HG03442 (cell line): ENCODE results near the gene SRSF6.
"Not testable (repeated sequence)": the region's sequence is repeated elsewhere in the genome, so short reads cannot be mapped to it uniquely, and the experiment has no call there.

Source experiments
- ATAC-seq: cut with Tn5 transposase; IDR thresholded peaks from one replicate; pipeline ENCODE4 v1.9.1; 2021; ENCODE audit warnings: mild to moderate bottlenecking, moderate library complexity; ENCODE audit not compliant: unreplicated experiment

SRSF6 gene

DNA sequence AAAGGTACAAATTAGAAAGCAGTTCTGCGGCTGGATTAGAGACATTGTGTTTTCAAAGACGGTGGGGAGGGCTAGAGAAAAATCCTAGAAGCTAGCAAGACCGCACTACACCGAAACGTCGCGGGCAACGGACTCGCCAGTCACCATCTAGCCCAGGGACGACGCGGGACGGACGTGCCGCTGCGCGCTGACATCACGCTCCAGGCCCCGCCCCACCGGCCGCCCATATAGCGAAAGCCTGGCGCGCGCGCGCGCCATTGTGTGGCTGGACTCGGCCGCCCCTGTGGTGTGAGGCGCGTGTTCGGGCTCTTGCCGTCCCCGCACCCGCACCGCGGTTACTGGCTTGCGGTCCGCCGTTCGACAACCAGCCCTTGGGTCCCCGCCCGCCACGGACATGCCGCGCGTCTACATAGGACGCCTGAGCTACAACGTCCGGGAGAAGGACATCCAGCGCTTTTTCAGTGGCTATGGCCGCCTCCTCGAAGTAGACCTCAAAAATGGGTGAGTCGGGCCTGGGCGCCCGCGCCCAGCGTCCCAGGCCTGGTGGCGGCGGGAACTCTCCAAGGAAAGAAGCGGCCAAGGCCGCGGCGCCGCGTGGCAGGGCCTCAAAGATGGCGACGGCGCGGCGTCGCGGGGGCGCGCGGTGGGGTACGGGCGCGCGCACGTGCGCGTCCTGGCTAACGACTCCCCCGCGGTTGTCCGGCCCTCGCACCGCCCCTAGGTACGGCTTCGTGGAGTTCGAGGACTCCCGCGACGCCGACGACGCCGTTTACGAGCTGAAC is at the start of gene SRSF6:
SRSF6 (plus strand) TSS at position 257 of the 782 bp plus-strand sequence; CDS start at position 395, 138 bp downstream.
- peak; percentile 78 for ATAC-seq

DNA sequence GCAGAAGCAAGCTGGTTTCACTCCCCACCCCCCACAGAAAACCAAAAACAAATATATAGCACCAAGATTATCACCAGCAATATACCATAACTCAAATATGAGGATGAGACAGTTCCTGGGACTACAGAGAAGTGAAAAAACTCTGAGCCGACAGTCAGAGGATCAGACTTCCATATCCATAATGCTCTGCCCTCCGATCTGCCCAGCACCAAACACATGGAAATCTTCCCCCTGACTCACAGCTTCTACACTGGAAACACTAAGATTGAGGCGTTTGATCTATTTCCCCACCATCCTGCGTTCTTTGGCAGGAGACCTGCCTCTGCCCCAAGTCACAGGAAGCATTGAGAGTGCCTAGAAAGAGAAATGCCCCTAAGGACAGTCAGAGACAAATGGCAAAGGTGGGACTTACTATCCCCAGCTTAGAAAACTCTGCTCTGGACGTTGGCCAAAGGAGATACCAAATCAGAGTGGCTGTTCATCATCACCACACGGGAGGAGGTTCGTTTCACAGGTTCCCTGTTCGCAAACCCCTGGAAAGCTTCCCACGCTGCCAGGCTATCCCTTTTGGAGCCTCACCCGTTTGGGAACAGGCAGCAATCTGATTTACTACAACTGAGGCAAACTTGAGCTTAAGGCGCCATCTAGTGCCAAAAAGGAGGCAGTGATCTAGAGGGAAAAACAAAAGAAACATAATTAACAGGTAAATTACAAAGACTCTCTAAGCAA is 48.7 kb upstream of the SRSF6 start:
- no peak for ATAC-seq

DNA sequence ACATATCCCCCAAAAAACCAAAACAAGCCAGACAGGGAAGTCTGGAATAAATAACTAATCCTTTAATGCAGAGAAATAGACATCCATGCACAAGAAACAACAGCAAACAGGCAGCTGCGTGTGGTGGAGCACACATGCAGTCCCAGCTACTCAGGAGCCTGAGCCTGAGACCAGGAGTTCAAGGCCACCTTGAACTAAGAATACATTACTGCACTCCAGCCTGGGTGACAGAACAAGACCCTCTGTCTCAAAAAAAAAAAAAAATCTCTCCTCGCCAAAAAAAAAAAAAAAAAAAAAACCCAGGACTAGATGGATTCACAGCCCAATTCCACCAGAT is 48.2 kb upstream of the SRSF6 start:
- ATAC-seq = no peak

DNA sequence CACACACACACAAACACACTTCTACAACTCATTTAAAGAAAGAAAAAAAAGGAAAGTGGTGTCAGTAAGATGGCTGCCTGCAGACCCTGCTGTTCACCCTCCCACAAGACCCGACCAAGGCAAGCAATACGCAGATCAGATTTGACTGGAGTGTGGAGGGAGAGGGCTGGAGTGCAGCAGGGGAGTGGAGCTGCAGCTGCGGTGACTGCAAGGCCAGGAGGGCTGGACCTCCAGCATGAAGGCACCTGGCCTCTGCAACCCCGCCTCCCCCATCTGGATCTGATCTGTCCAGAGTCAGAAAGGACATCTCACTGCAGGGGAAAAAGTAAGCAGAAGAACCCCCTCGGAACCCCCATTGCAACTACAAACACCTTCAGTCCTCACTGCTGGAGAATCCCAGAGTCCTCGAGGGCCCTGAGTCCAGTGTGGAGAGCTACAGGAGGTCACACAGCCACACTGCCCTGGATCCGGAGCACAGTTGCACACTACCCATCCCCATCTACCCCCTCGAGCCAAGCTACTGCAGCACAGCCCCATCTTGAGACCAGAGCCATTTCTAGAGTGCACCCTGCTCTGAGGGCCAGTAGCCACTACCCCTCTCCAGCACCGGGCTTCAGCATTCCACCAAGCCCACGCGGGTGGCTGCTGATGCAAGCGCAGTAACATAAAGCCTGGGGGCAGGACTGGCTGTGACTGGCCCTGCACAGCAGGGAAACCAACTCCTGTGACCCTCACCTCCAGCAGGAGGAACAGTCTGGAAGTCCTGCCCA is 41.9 kb upstream of the SRSF6 start:
- ATAC-seq = no peak

DNA sequence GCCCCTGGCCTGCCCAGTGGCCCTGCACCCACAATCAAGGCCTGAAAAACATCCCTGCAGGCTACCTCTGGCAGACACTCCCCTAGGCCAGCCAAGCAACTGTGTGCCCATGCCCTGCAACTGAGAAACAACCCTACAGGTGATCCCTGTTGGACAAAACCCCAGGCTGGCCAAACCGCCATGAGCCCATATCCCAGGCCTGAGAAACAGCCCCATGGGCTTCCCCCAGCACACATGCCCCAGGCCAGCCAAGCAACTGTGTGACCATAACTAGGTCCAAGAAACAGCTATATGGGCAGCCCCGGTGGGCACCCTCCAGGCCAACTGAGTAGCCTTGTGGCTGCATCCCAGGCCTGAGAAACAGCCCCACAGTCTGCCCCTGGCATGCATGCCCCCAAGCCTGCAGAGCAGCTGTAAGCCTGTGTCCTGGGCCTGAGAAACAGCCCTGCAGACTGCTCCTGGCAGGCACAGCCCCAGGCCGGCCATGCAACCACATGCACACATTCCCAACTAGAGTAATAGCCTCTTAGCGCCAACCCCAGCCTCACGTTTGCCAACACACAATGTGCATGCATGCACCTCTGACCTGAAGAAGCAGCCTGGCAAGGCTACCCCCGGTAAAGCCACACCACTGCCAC is 41.0 kb upstream of the SRSF6 start:
- no peak for ATAC-seq

DNA sequence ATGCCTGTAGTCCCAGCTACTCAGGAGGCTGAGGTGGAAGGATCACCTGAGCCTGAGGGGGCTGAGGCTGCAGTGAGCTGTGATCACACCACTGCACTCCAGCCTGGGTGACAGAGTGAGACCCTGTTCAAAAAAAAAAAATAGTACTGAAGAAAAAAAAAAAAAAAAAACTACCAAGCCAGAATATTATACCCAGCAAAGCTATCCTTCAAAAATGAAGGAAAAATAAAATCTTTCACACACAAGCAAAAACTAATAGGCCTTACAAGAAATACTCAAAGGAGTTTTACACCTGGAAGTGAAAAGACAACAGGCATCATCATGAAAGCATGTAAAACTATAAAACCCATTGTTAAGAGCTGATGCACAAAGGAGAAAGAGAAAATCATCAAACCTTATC is 37.5 kb upstream of the SRSF6 start:
- no peak for ATAC-seq

DNA sequence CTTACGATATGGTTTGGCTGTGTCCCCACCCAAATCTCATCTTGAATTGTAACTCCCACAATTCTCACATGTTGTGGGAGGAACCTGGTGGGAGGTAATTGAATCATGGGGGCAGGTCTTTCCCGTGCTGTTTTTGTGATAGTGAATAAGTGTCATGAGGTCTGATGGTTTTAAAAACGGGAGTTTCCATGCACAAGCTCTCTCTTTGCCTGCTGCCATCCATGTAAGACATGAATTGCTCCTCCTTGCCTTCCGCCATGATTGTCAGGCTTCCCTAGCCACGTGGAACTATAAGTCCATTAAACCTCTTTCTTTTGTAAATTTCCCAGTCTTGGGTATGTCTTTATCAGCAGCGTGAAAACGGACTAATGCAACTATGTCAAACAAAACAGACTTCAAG is 36.8 kb upstream of the SRSF6 start:
- ATAC-seq = not testable (repeated sequence)

DNA sequence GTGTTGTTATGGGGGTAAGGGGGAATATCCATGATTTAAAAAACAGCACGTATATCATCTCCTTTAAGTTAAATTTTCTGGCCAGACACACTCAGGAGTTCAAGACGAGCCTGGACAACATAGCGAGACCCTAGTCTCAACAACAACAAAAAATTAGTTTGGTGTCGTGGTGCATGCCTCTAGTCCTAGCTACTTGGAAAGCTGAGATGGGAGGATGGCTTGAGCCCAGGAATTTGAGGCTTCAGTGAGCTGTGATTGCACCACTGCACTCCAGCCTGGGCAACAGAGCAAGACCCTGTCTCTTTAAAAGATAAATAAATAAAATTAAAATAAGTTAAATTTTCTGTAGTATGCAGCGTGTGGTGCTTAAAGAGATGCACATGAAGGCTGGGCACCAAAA is 31.5 kb upstream of the SRSF6 start:
- ATAC-seq = no peak

DNA sequence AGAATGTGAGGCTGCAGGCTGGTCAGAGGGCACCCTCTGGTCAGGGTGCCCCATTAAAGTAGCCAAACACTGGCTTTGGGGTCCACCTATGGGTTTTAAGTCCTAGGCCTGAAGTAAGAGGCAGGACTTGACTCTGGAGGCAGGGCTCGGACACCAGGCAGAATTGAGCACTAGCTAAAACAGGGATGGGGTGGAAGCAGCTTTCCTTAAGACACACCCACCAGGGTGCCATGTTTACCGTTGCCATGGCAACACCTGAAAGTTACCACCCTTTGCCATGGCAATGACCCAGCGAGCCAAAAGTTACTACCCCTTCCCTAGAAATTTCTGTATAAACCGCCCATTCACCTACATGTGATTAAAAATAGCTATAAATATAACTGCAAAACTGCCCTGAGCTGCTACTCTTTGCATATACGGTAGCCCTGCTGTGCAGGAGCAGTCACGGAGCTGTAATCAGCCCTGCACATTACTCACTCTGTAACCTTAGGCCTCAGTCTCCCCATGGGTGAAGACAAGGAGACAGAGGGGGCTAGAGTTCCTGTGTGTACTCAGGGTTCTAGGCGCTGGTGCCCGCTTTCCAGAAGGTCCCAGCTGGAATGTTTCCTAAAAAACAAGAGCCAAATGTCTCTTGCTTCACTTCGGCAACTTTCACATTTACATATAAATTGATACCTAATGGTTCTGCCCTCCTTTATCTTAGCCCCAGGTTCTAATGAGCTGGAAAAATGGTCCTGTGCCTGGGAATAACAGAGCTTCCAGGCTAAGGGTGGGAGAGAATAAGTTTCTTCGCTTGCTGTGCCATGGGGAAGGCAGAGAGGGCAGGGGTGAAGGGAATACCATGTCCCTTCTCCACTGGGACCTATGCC is 27.2 kb upstream of the SRSF6 start:
- no peak for ATAC-seq

DNA sequence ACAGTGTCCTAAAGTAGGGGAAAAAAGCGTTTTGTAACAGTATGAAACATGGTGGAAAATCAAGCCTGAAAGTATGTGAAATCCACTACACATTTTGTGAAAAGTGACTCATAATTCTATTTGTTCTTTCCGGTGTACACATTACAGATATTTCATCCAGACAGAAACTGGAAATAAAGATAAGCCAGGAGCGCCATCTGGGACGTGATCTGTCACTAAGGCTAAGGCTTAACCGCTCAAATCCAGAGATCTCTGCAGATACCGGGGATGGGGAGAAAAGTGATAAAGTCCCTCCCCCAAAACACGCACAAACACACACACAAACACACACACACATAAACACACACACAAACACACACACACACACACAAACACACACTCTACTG is 26.6 kb upstream of the SRSF6 start:
- ATAC-seq = no peak

DNA sequence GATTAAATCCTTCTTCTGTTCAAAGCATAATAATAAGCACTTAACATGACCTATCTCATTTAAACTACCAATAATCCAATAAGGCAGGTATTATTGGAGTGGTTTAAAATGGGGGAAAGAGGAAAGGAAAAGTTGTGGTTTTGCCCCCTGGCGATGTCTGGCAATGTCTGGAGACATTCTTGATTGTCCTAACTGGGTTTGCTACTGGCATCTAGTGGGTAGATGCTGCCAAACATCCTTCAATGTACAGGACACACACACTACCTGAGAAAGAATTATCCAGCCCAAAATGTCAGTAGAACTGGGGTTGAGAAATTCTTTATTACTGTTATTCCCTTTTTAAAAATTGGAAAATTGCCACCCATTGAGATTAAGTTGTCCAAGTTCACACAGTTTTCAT is 25.2 kb upstream of the SRSF6 start:
- no peak for ATAC-seq

DNA sequence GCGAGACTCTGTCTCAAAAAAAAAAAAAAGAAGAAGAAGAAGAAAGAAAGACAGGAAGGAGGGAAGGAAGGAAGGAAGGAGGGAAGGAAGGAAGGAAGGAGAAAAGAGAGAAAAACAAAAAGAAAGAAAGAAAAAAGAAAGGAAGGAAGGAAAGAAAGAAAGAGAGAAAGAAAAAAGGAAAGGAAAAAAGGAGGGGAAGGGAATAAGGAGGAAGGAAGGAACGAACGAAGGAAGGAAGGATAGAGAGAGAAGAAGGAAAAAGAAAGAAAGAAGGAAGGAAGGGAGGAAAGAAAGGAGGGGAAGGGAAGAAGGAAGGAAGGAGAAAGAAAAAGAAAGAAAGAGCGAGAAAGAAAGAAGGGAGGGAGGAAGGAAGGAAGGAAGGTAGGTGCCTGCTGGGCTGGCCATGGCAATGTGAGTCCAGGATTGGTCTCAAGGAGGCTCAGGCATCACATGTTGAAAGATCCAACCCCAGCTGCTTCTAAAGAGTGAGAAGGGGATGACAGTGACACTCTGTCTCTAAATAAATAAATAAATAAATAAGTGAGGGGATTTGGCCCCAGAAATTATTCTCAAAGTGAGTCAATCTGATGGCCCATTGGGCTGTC is 24.3 kb upstream of the SRSF6 start:
- no peak for ATAC-seq

DNA sequence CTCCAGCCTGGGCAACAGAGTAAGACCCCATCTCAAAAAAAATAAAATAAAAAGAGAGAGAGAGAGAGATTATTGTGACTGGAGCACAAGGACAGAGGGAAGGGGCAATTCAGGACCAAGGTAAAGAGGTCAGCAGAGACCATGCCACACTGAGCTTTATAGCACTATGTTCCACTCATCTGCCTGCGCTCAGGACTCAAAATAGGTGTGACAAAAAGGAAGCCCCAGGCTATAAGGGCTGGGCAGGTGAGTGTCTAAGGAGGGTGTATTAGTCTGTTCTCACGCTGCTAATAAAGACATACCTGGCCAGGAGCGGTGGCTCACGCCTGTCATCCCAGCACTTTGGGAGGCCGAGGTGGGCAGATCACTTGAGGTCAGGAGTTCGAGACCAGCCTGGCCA is 23.1 kb upstream of the SRSF6 start:
- ATAC-seq = no peak

DNA sequence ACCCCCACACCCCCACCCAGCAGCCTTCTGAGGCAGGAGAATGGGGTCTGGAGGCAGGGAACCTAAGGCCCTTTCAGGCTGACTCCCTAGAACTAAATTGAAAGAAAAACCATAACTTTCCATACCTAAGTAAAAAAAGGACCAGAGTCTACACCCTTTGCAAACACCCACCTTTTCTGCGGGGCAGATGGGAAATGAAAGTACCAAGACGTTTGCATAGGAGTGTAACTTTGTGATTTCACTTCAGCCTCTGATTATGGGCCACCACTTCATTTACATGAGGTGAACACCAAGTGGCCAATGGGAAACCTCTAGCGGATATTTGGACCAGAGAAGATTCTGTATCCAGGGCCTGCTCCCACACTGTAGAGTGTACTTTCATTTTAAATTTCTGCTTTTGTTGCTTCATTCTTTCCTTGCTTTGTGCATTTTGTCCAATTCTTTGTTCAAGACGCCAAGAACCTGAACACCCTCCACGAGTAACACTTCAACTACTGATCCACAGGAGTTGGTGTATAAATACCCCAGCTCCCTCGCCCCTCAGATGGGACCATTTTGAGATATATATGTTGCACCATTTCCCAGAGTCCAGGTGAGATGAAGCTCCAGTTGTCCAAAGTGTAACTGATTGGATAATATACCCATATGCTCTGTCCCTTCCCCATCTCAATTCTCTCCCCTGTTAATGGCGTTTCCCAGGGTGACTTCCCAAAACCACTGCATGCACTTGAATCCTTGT is 18.9 kb upstream of the SRSF6 start:
- ATAC-seq = peak; percentile 91

DNA sequence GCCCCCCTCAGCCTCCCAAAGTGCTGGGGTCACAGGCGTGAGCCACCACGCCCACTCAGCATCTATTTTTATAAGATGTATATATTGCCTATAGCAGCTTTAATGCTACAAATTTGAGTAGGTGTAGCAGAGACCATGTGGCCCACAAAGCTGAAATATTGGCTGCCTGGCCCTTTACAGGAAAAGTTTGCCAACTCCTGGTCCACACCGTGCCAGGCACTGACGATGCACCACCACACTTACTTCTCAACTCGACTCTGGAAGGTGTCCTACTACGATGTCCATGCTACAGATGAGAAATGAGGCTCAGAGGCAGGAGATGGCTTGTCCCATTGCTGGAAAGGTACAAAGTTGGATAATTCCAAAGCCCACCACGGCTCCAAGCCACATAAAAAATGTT is 17.2 kb upstream of the SRSF6 start:
- ATAC-seq = no peak

DNA sequence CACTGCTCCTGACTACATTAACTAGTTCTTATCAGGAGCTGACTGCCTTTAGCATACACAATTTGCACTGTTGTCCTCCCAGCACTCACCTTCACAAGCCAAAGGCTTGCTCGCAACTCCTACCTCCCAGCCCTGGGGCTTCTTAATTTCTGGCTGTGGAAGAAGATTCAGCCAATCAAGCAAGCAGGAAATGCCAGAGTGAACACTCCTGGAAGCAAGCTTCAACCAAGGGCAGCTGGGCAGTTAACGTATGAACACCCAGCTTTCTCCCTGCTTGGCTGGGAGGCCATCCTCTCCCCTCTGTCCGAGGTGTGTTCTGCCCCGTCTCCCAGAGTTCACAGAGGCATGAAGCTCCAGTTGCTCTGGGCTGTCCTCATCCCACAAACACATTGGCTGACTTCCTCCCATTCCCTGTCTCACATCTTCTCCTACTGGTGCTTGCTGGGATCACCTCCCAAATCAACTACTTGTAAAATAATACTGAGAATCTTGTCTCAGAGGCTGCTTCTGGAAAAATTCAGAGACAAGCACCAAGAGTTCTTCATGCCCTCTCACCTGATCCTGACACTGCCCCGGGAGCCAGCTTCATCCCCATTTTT is 15.3 kb upstream of the SRSF6 start:
- no peak for ATAC-seq

DNA sequence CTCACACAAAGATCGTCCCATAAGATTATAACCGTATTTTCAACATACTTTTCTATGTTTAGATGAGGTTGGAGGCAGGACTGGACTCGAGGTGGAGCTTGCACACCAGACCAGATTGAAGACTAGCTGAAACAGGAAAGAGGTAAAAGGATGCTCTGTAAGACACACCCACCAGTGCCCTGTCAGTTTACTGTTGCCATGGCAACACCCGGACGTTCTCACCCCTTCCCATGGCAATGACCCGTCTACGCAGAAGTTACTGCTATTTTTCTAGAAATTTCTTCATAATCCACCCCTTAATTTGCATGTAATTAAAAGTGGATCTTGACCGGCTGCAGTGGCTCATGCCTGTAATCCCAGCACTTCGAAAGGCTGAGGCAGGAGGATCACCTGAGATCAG is 13.6 kb upstream of the SRSF6 start:
- ATAC-seq = no peak

DNA sequence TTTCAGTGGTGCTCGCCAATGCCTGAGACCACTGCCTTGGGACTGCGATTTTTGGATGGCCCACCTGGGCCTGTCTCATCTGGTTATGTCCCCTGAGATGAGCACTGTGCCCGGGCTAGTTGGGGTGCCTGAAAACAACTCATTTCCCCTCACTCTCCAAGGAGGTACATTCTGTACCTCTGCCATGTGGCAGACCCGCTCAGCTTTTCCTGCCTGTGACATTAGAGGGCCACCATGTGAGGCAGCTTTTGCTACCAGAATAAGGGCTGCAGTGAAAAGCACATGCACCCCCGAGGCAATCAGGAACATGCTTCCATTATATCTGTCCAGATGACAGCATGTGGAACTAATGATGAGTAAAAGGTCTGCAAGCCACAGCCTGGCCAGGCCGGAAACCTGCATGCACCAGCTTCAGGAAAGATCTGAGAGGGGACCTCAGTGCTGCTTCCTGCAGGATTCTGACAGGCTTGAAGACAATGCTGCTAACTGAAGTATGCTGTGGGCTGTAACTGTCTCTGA is 11.3 kb upstream of the SRSF6 start:
- ATAC-seq = no peak

DNA sequence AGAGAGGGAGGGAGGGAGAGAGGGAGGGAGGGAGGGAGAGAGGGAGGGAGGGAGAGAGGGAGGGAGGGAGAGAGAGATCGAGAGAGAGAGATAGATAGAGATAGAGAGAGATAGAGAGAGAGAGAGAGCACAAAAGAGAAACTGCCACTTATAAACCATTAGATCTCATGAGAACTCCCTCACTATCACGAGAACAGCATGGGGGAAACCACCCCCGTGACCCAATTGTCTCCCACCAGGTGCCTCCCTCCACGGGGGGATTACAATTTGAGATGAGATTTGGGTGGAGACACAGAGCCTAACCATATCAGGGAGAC is 9.3 kb upstream of the SRSF6 start:
- ATAC-seq = not testable (repeated sequence)
